CD4-positive, alpha-beta T cell treated with Interleukin-1 beta for 1 hour (primary cell): ENCODE measurements around the gene ZFYVE21.

Source experiments
- DNase-seq, 2 donors: peaks; one replicate each; pipeline ENCODE4 v3.0.0-alpha.2; 2020 to 2022

The ZFYVE21 gene

GRCh38 chr14:103715052-103716000 is at the start of gene ZFYVE21, which contains the start of gene XRCC3:
TSS of gene ZFYVE21 (plus strand) at chr14:103715810. CDS start at chr14:103715842, 32 bp downstream.
TSS of gene XRCC3 (minus strand) at chr14:103715451. CDS start at chr14:103711087, 4,364 bp downstream.
- peak; percentile 99 to 100 for DNase-seq

GRCh38 chr14:103667671-103668070 is 47.9 kb upstream of the ZFYVE21 start:
- no peak for DNase-seq

- DNase-seq: no peak
Measured at GRCh38 chr14:103668117-103668516, 47.5 kb upstream of the ZFYVE21 start.

GRCh38 chr14:103669370-103669769 is 46.2 kb upstream of the ZFYVE21 start:
- no peak for DNase-seq

GRCh38 chr14:103671911-103672310 is 43.7 kb upstream of the ZFYVE21 start:
- no peak for DNase-seq

GRCh38 chr14:103675957-103676356 is 39.7 kb upstream of the ZFYVE21 start:
- no peak for DNase-seq

GRCh38 chr14:103676881-103677675 is 38.5 kb upstream of the ZFYVE21 start:
- no peak for DNase-seq

GRCh38 chr14:103679351-103679750 is 36.3 kb upstream of the ZFYVE21 start:
- DNase-seq: peak; percentile 35 to 49

GRCh38 chr14:103680491-103681231 is 34.9 kb upstream of the ZFYVE21 start:
- no peak for DNase-seq

- DNase-seq: no peak
Measured at GRCh38 chr14:103683139-103683538, 32.5 kb upstream of the ZFYVE21 start.

- no peak for DNase-seq
Measured at GRCh38 chr14:103684471-103684870, 31.1 kb upstream of the ZFYVE21 start.

GRCh38 chr14:103684871-103685270 is 30.7 kb upstream of the ZFYVE21 start:
- no peak for DNase-seq

GRCh38 chr14:103685276-103686211 is 30.1 kb upstream of the ZFYVE21 start:
- DNase-seq: no peak

GRCh38 chr14:103686831-103687485 is 28.7 kb upstream of the ZFYVE21 start:
- no peak for DNase-seq

GRCh38 chr14:103687712-103688111 is 27.9 kb upstream of the ZFYVE21 start:
- no peak for DNase-seq

GRCh38 chr14:103688441-103688840 is 27.2 kb upstream of the ZFYVE21 start:
- DNase-seq: no peak

- no peak for DNase-seq
Measured at GRCh38 chr14:103688906-103689902, 26.4 kb upstream of the ZFYVE21 start.

GRCh38 chr14:103690332-103690731 is 25.3 kb upstream of the ZFYVE21 start:
- no peak for DNase-seq

- peak in 1 of 2 donors; percentile 37 for DNase-seq
Measured at GRCh38 chr14:103691655-103692054, 24.0 kb upstream of the ZFYVE21 start.

- no peak for DNase-seq
Measured at GRCh38 chr14:103692159-103692558, 23.5 kb upstream of the ZFYVE21 start.
